GM20000 (cell line): Measurements from ENCODE around the gene KCNJ6.
A peak's percentile ranks its signal among the peaks of the same experiment; 100 is the strongest.

Experiments
- DNase-seq: peaks from one replicate; pipeline ENCODE4 v3.0.0; 2012; ENCODE audit warnings: low spot score
- CTCF ChIP-seq: IDR thresholded peaks from 2 replicates; pipeline ENCODE4 v1.5.1; 2012; ENCODE audit warnings: mild to moderate bottlenecking, control low read depth; ENCODE audit errors: extremely low read depth, missing control alignments

The KCNJ6 gene

DNA sequence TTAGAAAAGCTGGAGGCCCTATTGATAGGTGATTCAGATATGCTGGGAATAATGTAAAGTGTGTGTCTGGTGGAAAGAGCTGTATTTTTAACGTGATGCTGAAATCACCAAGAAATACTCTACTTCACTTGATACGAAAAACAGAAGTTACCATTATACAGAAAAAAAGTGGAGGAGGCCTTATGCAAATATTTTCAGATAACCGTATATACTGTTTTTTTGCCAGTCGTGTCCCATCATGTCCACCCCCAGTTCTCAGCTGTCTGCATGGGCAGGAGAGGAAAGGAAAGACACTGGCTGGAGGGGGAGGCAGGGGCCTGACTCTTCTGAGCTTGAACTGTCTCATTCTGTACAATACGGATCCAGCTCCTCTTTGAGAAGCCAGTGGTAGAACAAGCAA lies 51.1 kb downstream of the KCNJ6 start:
- no peak for DNase-seq
- no peak for TF ChIP-seq CTCF

GRCh38 chr21:37863842-37864241 lies 52.4 kb downstream of the KCNJ6 start:
- no peak for TF ChIP-seq CTCF
- DNase-seq = no peak

DNA sequence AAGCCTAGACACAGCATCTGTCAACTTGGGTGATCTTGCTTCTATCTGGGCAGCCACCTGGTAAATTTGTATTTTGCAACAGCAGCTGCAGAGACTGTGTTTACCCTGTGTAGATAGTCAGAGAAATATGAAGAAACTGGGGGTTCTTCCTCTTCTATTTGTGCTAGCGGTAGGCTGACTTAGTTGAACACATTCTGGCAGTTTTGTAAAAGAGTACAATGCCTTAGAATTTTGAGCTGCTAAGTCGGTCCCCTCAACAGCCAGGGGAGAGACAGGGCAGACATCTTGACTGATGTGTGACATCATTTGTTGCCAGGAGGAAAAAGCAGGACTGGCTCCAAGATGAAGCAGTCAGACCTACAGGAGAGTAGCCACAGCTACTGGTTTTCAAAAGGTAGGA lies 53.7 kb downstream of the KCNJ6 start:
- TF ChIP-seq CTCF = no peak
- peak; percentile 49 for DNase-seq

DNA sequence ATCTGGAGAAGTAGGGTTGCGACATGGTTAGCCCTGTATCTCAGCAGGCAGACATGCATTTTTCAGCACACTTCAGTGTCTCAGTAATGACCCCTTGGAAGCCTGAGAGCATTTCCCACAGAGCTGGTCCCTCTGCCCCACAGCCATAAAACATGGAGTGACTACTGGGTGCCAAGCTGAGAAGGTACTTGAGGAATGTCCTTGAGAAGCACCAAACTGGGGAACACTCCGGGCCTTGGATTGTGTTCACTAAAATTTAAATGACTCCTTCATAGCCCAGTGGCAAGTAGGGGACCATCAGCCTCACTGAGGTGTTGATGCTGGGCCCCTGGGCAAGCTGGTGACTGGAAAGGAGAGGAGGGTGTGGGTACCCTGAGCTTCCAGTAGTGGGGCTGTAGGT lies 54.7 kb downstream of the KCNJ6 start:
- TF ChIP-seq CTCF = no peak
- DNase-seq = no peak

DNA sequence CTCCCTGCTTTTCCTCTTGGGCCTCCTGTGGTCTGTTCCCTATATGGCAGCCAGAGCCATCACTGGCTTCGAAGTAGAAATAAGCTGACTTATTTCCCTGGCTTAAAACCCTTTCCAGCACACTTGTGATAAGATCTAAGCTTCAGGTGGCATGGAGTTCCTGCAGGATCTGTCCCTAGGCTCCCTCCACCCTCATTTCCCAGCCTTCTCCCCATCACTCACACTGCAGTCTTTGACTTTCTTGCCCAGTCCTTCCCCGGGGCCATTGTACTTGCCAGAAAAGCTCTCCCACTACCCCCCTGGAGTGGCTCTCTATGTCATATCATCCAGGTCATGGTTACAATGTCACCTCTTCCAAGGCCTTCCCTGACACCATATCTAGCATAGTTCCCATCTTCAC lies 55.8 kb downstream of the KCNJ6 start:
- no peak for TF ChIP-seq CTCF
- DNase-seq = no peak

DNA sequence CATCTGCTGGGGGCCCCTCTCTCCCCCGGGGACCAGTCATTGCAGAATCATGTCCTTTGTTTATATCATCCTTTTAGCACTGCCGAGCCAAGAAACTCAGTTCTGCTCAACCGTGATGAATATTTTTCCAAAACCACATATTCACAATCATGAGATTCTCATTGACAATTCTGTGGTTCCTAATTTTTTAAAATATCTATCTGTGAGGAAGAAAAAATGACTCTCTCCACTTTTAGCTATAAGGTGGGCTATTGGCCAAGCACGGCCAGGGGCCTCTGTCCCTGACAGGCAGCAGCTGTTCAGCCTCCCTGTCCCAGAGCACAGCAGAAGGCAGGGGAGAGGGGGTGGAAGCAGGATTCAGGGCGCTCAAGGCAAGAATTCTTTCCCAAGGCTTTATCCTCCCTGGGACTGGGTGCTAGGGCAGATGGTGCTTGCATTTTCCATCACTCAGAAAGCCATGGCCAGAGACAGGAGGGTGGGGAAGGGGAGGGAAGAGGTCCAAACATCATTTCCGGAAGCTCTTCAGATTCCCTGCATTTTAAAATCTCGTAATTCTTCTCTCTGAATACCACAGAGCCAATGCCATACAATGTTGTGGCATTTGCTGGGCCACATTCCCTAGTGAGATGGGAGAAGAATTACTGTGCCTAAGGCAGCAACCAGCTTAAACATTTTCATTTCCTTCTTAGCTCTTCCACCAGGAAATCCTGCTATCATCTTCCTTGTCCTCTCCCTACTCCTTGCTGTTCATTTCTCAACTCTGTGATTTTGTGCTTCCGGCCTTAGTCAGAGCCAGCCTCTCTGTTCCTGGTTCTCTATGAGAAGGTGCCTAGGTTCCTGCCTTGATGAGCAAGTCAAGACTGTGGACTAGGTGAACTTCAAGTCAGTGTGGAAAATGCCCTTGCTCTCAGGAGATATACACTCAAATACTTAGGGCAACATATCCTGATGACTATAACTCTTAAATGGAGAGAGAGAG lies 60.3 kb downstream of the KCNJ6 start:
- TF ChIP-seq CTCF = no peak

GRCh38 chr21:37855271-37855646 lies 61.0 kb downstream of the KCNJ6 start:
- DNase-seq = no peak
- TF ChIP-seq CTCF = no peak

More for the DNA sequence above, 60.3 kb downstream of the KCNJ6 start:
- DNase-seq = no peak
